IPS-18a (cell line): ENCODE data around the gene HTR3C.
"Not testable (repeated sequence)": the region's sequence is repeated elsewhere in the genome, so short reads cannot be mapped to it uniquely, and the experiment has no call there.

Experiments used
- H3K27ac ChIP-seq: one replicate; pipeline ENCODE4 v1.5.1; 2013; ENCODE audit warnings: low read length
- H3K27me3 ChIP-seq: one replicate; pipeline ENCODE4 v1.6.1; 2013; ENCODE audit warnings: mild to moderate bottlenecking, low read length; ENCODE audit not compliant: control insufficient read depth, insufficient read depth
- H3K36me3 ChIP-seq: one replicate; pipeline ENCODE4 v1.6.1; 2013; ENCODE audit warnings: low read depth, low read length; ENCODE audit not compliant: control insufficient read depth
- H3K4me1 ChIP-seq: one replicate; pipeline ENCODE4 v1.6.1; 2013; ENCODE audit warnings: low read depth, low read length; ENCODE audit not compliant: control insufficient read depth
- H3K4me3 ChIP-seq: one replicate; pipeline ENCODE4 v1.5.1; 2013; ENCODE audit warnings: low read length
- H3K9ac ChIP-seq: one replicate; pipeline ENCODE4 v1.6.1; 2013; ENCODE audit warnings: mild to moderate bottlenecking, low read length, moderate library complexity
- H3K9me3 ChIP-seq: one replicate; pipeline ENCODE4 v1.6.1; 2013; ENCODE audit warnings: low read depth, low read length; ENCODE audit not compliant: control insufficient read depth

HTR3C gene

DNA sequence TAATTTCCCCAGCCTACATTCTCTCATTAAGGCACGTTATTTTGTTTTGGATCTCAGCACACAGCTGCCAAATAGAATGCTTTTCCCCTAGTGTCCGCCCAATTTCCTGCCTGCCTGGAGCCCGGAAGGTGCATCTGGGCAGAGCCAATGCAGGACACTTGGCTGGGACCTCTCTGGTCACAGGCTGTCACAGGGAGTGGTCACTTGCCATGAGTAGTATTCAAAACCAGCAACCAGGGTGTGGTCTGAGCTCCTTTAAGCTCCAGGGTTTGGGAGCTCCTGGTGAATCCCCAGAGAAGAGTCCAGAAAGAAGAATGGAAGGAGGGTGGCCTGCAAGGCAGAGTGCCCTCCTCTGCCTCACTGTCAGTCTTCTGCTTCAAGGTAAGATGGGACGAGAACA lies at the start of gene HTR3C:
TSS of gene HTR3C (plus strand) at position 281 of the 400 bp plus-strand sequence. CDS start at position 315, 34 bp downstream.
- Histone ChIP-seq H3K27ac (no peak within 1 kb of the TSS), H3K9me3 (no peaks in the 10 kb centered on the region), H3K4me3 (no peak within 1 kb of the TSS), H3K9ac (no peak within 1 kb of the TSS), H3K27me3 (no peaks in the 10 kb centered on the region), H3K4me1 (no peaks in the 10 kb centered on the region), H3K36me3 (no peaks in the 10 kb centered on the region)

- Histone ChIP-seq H3K9ac (no peak overlapping the region), H3K9me3 (no peaks in the 10 kb centered on the region), H3K36me3 (no peaks in the 10 kb centered on the region), H3K4me3 (no peak overlapping the region), H3K27me3 (no peaks in the 10 kb centered on the region), H3K4me1 (peaks cover 4% of the 10 kb centered on the region), H3K27ac (no peak overlapping the region)
Measured at GRCh38 chr3:184003187-184003967, 49.5 kb upstream of the HTR3C start.

DNA sequence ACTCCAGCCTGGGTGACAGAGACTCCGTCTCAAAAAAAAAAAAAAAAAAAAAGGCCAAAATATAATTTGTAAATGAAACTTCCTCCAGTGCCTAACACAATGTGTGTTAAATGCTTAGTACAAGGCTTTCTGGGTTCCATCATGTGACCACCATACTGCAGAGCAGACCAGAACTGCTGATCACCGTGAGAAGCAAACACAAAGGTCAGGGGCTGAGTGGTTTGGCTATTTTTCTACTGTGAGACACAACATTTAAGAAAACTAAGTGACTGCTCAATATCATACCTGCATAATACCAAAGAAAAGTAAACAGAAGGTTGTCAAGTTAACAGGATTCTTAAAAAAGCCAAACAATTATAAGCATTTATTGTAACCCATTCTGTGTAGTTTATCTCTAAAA lies 48.4 kb upstream of the HTR3C start:
- H3K36me3 ChIP-seq = no peaks in the 10 kb centered on the region
- H3K9ac ChIP-seq = no peak overlapping the region
- H3K9me3 ChIP-seq = no peaks in the 10 kb centered on the region
- H3K4me1 ChIP-seq = peaks cover 4% of the 10 kb centered on the region
- no peaks in the 10 kb centered on the region for H3K27me3 ChIP-seq
- no peak overlapping the region for H3K4me3 ChIP-seq
- H3K27ac ChIP-seq = no peak overlapping the region

DNA sequence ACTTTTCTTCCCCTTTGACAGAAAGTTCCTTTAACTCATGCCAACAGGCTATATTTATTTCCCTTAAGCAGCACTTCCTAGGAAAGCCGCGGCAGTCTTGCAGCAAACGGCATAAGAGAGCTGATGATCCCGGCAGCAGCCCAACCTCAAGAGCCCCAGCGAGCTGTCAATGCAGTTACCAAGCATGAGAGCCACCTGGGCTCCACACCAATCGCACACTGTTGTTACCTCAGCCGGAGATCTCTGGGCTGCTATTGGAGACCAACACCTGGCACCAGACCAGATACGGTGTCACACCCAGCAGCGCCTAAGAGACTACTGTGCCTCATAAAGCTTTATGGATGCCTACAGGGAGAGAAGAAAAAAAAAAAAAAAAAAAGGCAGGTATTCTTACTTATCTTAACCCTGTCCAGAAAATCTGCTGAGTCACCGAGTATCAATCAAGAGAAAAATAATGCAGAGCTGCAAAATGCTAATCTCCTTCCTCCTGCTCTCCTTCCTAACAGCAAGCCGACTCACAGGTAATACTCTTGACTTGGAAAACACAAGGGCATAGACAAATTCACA lies 46.8 kb upstream of the HTR3C start:
- Histone ChIP-seq H3K9me3 (no peaks in the 10 kb centered on the region), H3K4me1 (peaks cover 4% of the 10 kb centered on the region), H3K27me3 (no peaks in the 10 kb centered on the region), H3K27ac (no peak overlapping the region), H3K9ac (no peak overlapping the region), H3K4me3 (no peak overlapping the region), H3K36me3 (peaks cover under 1% of the 10 kb centered on the region)

DNA sequence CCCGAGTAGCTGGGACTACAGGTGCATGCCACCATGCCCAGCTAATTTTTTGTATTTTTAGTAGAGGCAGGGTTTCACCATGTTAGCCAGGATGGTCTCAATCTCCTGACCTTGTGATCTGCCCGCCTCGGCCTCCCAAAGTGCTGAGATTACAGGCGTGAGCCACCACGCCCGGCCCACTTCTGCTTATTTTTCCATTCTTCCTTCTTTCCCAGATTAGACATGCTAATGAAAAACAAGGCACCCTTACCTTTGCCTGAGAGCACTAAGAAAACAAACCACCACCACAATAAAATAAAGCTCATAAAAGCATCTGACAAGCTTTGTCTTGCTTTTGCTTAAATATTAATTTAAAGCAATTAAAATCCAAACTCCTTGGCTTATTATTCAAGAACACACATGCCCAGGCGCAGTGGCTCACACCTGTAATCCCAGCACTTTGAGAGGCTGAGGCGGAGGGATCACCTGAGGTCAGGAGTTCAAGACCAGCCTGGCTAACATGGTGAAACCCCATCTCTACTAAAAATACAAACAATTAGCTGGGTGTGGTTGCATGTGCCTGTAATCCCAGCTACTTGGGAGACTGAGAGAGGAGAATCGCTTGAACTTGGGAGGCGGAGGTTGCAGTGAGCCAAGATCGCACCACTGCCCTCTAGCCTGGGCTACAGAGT lies 45.6 kb upstream of the HTR3C start:
- not testable (repeated sequence) for H3K36me3 ChIP-seq, H3K4me1 ChIP-seq, H3K27ac ChIP-seq

GRCh38 chr3:184008161-184008560 lies 44.7 kb upstream of the HTR3C start:
- Histone ChIP-seq H3K9me3 (no peaks in the 10 kb centered on the region), H3K36me3 (peaks cover 6% of the 10 kb centered on the region), H3K9ac (no peak overlapping the region), H3K27ac (no peak overlapping the region), H3K4me1 (peaks cover 4% of the 10 kb centered on the region), H3K27me3 (no peaks in the 10 kb centered on the region), H3K4me3 (no peak overlapping the region)

More for the DNA sequence above, 45.6 kb upstream of the HTR3C start:
- not testable (repeated sequence) for H3K4me3 ChIP-seq, H3K9ac ChIP-seq, H3K9me3 ChIP-seq, H3K27me3 ChIP-seq

DNA sequence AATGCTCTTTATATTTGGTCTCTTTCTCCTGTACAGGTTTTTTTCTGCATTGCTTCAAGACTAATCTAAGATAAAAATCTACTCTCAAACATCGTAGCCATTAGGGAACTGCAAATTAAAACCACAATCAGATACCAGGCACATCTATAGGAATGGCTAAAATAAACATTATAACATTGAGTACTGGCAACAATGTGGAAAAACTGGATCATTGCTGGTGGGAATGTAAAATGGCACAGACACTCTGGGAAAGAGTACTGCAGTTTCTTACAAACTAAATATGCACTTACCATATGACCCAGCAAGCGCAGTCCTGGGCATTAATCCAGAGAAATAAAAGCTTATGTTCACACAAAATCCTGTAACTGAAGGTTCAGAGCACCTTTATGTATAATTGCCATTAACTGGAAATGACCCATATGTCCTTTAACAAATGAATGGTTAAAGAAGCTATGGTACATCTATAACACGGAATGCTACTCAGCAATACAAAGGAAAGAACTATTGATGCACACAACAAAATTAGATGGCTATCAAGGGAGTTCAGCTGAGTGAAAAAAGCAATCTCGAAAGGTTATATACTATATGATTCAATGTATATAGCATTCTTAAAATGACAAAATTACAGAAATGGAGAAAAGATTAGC lies 41.5 kb upstream of the HTR3C start:
- no peaks in the 10 kb centered on the region for H3K27me3 ChIP-seq
- peaks cover 6% of the 10 kb centered on the region for H3K36me3 ChIP-seq
- no peaks in the 10 kb centered on the region for H3K9me3 ChIP-seq
- no peak overlapping the region for H3K27ac ChIP-seq
- no peak overlapping the region for H3K9ac ChIP-seq
- H3K4me1 ChIP-seq = peaks cover 2% of the 10 kb centered on the region
- H3K4me3 ChIP-seq = no peak overlapping the region

DNA sequence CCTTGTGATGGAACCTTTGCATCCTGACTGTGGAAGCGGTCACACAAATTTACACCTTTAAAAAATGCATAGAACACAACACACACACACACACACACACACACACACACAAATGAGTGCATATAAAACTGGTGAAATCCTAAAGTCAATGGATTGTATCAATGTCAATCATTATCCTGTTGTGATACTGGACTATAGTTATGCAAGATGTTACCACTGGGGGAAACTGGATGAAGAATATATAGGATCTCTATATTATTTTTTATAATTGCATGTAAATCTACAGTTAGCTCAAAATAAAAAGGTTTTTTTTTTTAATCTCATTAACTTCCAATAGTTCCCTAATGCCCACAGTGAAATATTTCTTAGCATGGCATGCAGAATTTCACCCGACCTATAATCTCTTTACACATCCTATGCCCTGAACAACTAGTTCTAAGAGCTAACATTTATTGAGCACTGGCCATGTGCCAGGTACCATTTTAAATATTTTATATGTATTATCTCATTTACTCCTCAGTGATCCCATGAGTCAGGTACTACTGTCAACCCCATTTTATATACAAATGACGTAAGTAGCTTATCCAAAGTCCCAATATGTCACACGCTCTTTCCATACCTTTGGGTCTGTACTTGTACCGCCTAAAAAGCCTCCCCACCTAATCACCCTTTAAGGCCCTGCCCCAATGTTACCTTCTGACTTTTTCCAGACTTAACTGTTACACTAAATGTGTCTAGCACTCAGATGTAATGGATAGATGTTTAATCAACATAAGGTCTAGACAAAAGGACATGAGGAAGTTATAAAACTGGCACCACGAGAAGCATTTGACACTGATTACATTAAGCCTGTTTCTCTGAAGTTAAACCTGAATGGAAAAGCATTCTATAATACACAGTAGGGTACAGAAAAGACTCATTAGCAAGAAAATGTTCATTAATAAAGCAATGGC lies 40.6 kb upstream of the HTR3C start:
- Histone ChIP-seq H3K36me3 (peaks cover 6% of the 10 kb centered on the region), H3K9ac (no peak overlapping the region), H3K9me3 (no peaks in the 10 kb centered on the region), H3K4me1 (peaks cover 4% of the 10 kb centered on the region), H3K27me3 (no peaks in the 10 kb centered on the region), H3K4me3 (no peak overlapping the region), H3K27ac (no peak overlapping the region)

DNA sequence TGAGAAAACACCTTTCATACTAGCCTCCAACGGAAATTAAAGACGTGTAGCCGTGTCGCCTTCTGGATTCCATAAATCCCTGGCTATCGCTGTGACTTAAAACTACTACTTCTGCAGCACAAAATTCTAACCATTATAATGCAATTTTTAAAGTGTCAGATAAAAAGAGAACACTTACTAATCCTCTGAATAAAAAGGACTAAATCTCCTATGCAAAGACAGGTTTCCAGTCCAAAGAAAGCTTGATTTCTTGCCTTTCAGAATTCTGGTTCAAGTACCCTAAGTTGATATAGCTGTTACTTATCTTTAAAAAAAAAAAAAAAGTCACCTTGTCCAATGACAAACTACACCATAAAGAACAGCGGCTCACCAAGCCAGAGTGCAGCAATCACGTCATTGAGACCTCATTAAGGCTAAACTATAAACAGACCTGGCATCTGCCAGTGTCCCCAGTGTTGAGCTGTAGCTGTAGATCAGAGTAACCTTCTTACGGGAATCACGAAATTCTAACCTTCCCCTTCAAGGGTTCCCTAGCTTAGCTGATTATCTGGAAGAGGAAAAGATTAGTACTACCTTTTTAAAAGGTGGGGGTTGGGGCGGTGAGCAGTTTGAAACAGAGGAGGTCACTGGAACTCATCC lies 37.3 kb upstream of the HTR3C start:
- Histone ChIP-seq H3K4me1 (peaks cover 4% of the 10 kb centered on the region), H3K9ac (no peak overlapping the region), H3K9me3 (no peaks in the 10 kb centered on the region), H3K27me3 (no peaks in the 10 kb centered on the region), H3K4me3 (no peak overlapping the region), H3K27ac (no peak overlapping the region), H3K36me3 (peaks cover 6% of the 10 kb centered on the region)

DNA sequence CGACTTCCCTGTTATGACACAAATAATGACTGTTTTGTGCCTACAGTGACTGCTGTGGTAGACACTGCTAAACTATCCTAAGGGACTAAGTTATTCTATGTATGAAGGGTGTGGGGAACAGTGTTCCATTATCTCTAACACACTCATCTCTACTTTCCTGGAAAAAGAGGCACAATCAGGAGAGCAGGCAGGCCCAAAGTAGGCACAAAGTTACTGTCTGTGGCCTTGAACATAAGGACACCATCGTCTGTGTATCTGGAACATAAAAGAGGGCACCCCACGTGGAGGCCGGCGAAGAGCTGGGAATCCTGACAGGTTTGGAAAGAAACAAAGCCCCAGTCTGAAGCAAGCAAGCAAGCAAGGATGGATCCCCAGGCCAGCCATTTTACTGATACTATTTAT lies 36.7 kb upstream of the HTR3C start:
- Histone ChIP-seq H3K9ac (no peak overlapping the region), H3K27me3 (no peaks in the 10 kb centered on the region), H3K4me1 (peaks cover 4% of the 10 kb centered on the region), H3K36me3 (peaks cover 5% of the 10 kb centered on the region), H3K9me3 (no peaks in the 10 kb centered on the region), H3K27ac (no peak overlapping the region), H3K4me3 (no peak overlapping the region)
